Measurements from ENCODE around the gene HENMT1. TPM values are rescaled to one million over a fixed set of nuclear protein-coding genes. Genes with fewer than 3 reads are reported as not detected.
A peak's percentile ranks its signal among the peaks of the same experiment; 100 is the strongest.

The HENMT1 gene
- total and polyA plus RNA-seq, 9 of the 15 experiments (the other 6 are each of a cell fraction or from before 2014, with no cell fraction given), result not detected

DNA sequence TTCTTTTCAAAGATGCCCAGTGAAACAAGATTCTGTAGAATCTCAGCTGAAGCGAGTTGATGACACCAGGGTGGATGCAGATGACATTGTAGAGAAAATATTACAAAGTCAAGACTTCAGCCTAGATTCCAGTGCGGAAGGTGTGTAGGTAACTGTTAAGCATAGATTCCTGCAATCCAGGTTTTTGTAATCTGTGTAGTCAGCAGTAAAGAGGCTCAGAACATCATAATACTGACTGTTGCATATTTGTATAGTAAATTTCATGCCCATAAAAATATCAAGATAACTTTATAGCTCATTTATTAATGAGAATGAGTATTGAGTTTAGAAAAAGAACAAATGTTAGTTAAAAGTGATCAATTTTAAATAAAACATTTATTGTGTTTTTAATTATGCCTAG, 32.2 kb downstream of the HENMT1 start (continued):
- TF ChIP-seq, protein P1, sequence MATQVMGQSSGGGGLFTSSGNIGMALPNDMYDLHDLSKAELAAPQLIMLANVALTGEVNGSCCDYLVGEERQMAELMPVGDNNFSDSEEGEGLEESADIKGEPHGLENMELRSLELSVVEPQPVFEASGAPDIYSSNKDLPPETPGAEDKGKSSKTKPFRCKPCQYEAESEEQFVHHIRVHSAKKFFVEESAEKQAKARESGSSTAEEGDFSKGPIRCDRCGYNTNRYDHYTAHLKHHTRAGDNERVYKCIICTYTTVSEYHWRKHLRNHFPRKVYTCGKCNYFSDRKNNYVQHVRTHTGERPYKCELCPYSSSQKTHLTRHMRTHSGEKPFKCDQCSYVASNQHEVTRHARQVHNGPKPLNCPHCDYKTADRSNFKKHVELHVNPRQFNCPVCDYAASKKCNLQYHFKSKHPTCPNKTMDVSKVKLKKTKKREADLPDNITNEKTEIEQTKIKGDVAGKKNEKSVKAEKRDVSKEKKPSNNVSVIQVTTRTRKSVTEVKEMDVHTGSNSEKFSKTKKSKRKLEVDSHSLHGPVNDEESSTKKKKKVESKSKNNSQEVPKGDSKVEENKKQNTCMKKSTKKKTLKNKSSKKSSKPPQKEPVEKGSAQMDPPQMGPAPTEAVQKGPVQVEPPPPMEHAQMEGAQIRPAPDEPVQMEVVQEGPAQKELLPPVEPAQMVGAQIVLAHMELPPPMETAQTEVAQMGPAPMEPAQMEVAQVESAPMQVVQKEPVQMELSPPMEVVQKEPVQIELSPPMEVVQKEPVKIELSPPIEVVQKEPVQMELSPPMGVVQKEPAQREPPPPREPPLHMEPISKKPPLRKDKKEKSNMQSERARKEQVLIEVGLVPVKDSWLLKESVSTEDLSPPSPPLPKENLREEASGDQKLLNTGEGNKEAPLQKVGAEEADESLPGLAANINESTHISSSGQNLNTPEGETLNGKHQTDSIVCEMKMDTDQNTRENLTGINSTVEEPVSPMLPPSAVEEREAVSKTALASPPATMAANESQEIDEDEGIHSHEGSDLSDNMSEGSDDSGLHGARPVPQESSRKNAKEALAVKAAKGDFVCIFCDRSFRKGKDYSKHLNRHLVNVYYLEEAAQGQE (IDR thresholded peaks at IDR 0.05; ENCODE audit: borderline replicate concordance), result no peak
- TF ChIP-seq, protein P1 (CRISPR knock-in tag; IDR thresholded peaks at IDR 0.05; ENCODE audit: low read depth), result no peak
- TF ChIP-seq, protein P2, sequence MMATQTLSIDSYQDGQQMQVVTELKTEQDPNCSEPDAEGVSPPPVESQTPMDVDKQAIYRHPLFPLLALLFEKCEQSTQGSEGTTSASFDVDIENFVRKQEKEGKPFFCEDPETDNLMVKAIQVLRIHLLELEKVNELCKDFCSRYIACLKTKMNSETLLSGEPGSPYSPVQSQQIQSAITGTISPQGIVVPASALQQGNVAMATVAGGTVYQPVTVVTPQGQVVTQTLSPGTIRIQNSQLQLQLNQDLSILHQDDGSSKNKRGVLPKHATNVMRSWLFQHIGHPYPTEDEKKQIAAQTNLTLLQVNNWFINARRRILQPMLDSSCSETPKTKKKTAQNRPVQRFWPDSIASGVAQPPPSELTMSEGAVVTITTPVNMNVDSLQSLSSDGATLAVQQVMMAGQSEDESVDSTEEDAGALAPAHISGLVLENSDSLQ (IDR thresholded peaks at IDR 0.05), result no peak
- TF ChIP-seq NCOA1 (IDR thresholded peaks at IDR 0.05; ENCODE audit: low read depth) (no peak), C11orf30 (IDR thresholded peaks at IDR 0.05; ENCODE audit: low read depth) (peak; percentile 48; the same call in 1 of the 2 replicates), HEY1 (CRISPR knock-in tag; IDR thresholded peaks at IDR 0.05; ENCODE audit: borderline replicate concordance) (no peak), MAFF (IDR thresholded peaks at IDR 0.05; ENCODE audit: low read length) (peak; percentile 25; the same call in 1 of the 2 replicates), ZNF695 (CRISPR knock-in tag; IDR thresholded peaks at IDR 0.05) (no peak), NUFIP1 (IDR thresholded peaks at IDR 0.05; ENCODE audit: partially characterized antibody) (no peak), GABPB1 (CRISPR knock-in tag; IDR thresholded peaks at IDR 0.05) (no peak), ZNF24 (IDR thresholded peaks at IDR 0.05) (no peak), ESRRB (CRISPR knock-in tag; IDR thresholded peaks at IDR 0.05; ENCODE audit: borderline replicate concordance) (no peak), ZFP36 (IDR thresholded peaks at IDR 0.05; ENCODE audit: low read depth, low read length, partially characterized antibody) (no peak), NR2C1 (IDR thresholded peaks at IDR 0.05) (no peak), NR2C1 (tag; IDR thresholded peaks at IDR 0.05) (no peak), GATA2 (CRISPR knock-in tag; IDR thresholded peaks at IDR 0.05) (no peak), MAFK (IDR thresholded peaks at IDR 0.05; ENCODE audit: low read length) (peak; percentile 5; the same call in 1 of the 2 replicates), ZNF316 (IDR thresholded peaks at IDR 0.05) (peak; percentile 75), NFRKB (IDR thresholded peaks at IDR 0.05; ENCODE audit: low read depth) (no peak)
